ENCODE measurements around the gene MPHOSPH9.
"Not testable (repeated sequence)": the region's sequence is repeated elsewhere in the genome, so short reads cannot be mapped to it uniquely, and the experiment has no call there.

Gene MPHOSPH9

DNA sequence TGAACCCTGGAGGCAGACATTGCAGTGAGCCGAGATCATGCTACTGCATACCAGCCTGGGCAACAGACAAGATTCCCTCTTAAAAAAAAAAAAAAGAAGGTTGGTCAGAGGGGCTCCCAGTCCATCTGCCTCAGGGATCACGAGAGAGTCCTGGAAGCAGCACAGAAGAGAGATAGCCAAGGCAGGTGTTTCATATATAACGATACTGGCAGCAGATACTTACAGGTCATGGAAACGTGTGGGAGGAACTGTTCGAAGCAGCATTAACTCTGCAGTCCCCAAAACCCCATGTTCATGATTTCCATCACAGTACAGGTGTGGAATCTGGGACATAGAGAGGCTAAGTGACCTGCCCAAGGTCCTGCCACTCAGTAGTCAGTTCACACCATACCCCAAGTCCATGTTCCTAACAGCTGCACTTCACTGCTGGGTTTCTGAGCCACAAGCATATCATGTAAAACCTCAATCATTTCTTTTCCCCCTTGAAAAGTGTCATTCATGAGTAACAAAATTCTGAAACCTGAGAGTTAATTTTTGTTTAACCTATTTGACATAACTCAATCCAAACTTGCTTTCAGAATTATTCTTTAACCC lies 22.0 kb upstream of the MPHOSPH9 start:
- peaks cover 77% of the 10 kb centered on the region for H3K36me3 ChIP-seq (ENCODE audit: insufficient read depth, low read depth, low read length)
- H3K4me3 ChIP-seq (ENCODE audit: low read length): no peak overlapping the region
- no peaks in the 10 kb centered on the region for H3K9me3 ChIP-seq (ENCODE audit: insufficient read depth, low read depth, low read length)
- H3K27ac ChIP-seq (ENCODE audit: low read length): no peak overlapping the region
- H3K9ac ChIP-seq (ENCODE audit: low read depth, low read length): no peak overlapping the region
- no peaks in the 10 kb centered on the region for H3K27me3 ChIP-seq (ENCODE audit: insufficient read depth, low read length)
- no peaks in the 10 kb centered on the region; the same call in 1 of the 2 replicates for H3K4me1 ChIP-seq (ENCODE audit: insufficient read depth, low read length)

GRCh38 chr12:123253641-123254459 lies 20.9 kb upstream of the MPHOSPH9 start:
- no peak overlapping the region for H3K27ac ChIP-seq (ENCODE audit: low read length)

DNA sequence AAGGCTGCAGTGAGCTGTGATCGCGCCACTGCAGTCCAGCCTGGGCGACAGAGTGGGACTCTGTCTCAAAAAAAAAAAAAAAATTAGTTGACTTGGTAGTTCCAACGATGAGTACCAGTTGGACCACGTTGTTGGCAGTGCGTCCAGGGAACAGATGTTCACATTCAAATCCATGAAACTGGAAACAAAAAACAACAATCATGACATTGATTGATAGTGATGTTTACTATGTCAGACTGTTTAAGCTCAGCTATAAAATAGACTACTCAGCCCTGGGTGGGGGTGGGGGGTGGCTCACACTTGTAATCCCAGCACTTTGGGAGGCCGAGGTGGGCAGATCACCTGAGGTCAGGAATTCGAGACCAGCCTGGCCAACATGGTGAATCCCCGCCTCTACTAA lies 19.4 kb upstream of the MPHOSPH9 start:
- H3K27ac ChIP-seq (ENCODE audit: low read length): not testable (repeated sequence)
- peaks cover 51% of the 10 kb centered on the region for H3K36me3 ChIP-seq (ENCODE audit: insufficient read depth, low read depth, low read length)

More at GRCh38 chr12:123253641-123254459, 20.9 kb upstream of the MPHOSPH9 start:
- Histone ChIP-seq H3K4me3 (ENCODE audit: low read length) (no peak overlapping the region), H3K36me3 (ENCODE audit: insufficient read depth, low read depth, low read length) (peaks cover 66% of the 10 kb centered on the region), H3K4me1 (ENCODE audit: insufficient read depth, low read length) (no peaks in the 10 kb centered on the region; the same call in 1 of the 2 replicates), H3K9ac (ENCODE audit: low read depth, low read length) (no peak overlapping the region), H3K27me3 (ENCODE audit: insufficient read depth, low read length) (no peaks in the 10 kb centered on the region), H3K9me3 (ENCODE audit: insufficient read depth, low read depth, low read length) (no peaks in the 10 kb centered on the region)

DNA sequence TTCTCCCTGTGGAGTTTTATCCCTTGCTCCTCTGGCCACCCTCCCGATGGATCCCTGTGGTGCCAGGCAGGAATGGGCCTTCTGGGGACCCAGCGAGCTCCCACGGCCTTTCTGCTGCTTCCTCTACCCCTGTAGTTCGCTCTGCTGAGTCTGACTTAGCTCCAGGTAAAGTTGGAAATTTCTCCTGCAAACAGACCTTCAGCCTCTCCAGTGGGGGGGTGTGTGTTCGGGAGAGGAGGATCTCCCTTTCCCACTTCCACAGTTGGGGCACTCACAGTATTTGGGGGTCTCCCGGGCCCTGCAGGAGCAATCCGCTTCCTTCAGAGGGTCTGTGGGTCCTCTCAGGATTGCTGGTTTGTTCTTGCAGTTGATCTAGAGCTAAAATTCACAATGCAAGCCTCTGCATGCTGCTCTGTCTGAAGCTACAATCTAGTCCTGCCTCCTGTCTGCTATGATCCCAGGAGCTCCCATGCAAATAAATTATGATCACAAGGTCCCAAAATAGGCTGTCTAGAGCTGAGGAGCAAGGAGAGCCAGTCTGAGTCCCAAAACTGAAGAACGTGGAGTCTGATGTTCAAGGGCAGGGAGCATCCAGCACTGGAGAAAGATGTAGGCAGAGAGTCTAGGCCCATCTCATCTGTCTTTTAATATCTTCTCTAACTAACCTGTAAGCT lies 18.6 kb upstream of the MPHOSPH9 start:
- H3K27me3 ChIP-seq (ENCODE audit: insufficient read depth, low read length): no peaks in the 10 kb centered on the region
- no peak overlapping the region for H3K27ac ChIP-seq (ENCODE audit: low read length)
- H3K4me1 ChIP-seq (ENCODE audit: insufficient read depth, low read length): no peaks in the 10 kb centered on the region; the same call in 1 of the 2 replicates
- no peak overlapping the region for H3K4me3 ChIP-seq (ENCODE audit: low read length)
- peaks cover 43% of the 10 kb centered on the region for H3K36me3 ChIP-seq (ENCODE audit: insufficient read depth, low read depth, low read length)
- peak overlapping the region; percentile 12; the same call in 1 of the 2 replicates for H3K9ac ChIP-seq (ENCODE audit: low read depth, low read length)
- no peaks in the 10 kb centered on the region for H3K9me3 ChIP-seq (ENCODE audit: insufficient read depth, low read depth, low read length)

More for the DNA sequence above, 19.4 kb upstream of the MPHOSPH9 start:
- not testable (repeated sequence) for H3K9me3 ChIP-seq (ENCODE audit: insufficient read depth, low read depth, low read length); H3K4me1 ChIP-seq (ENCODE audit: insufficient read depth, low read length); H3K9ac ChIP-seq (ENCODE audit: low read depth, low read length); H3K4me3 ChIP-seq (ENCODE audit: low read length); H3K27me3 ChIP-seq (ENCODE audit: insufficient read depth, low read length)

- Histone ChIP-seq H3K9ac (ENCODE audit: low read depth, low read length) (peak overlapping the region; percentile 12; the same call in 1 of the 2 replicates), H3K27ac (ENCODE audit: low read length) (no peak overlapping the region), H3K36me3 (ENCODE audit: insufficient read depth, low read depth, low read length) (peaks cover 35% of the 10 kb centered on the region), H3K4me1 (ENCODE audit: insufficient read depth, low read length) (no peaks in the 10 kb centered on the region; the same call in 1 of the 2 replicates), H3K27me3 (ENCODE audit: insufficient read depth, low read length) (no peaks in the 10 kb centered on the region), H3K4me3 (ENCODE audit: low read length) (no peak overlapping the region), H3K9me3 (ENCODE audit: insufficient read depth, low read depth, low read length) (no peaks in the 10 kb centered on the region)
Observed at GRCh38 chr12:123250471-123251383, 17.8 kb upstream of the MPHOSPH9 start.

GRCh38 chr12:123248996-123249741 lies 16.2 kb upstream of the MPHOSPH9 start:
- H3K9me3 ChIP-seq (ENCODE audit: insufficient read depth, low read depth, low read length): not testable (repeated sequence)

GRCh38 chr12:123248129-123248528 lies 15.2 kb upstream of the MPHOSPH9 start:
- not testable (repeated sequence) for H3K9me3 ChIP-seq (ENCODE audit: insufficient read depth, low read depth, low read length); H3K27me3 ChIP-seq (ENCODE audit: insufficient read depth, low read length)
- peaks cover 13% of the 10 kb centered on the region; the same call in 1 of the 2 replicates for H3K36me3 ChIP-seq (ENCODE audit: insufficient read depth, low read depth, low read length)

More at GRCh38 chr12:123248996-123249741, 16.2 kb upstream of the MPHOSPH9 start:
- not testable (repeated sequence) for H3K27ac ChIP-seq (ENCODE audit: low read length); H3K27me3 ChIP-seq (ENCODE audit: insufficient read depth, low read length); H3K9ac ChIP-seq (ENCODE audit: low read depth, low read length); H3K4me3 ChIP-seq (ENCODE audit: low read length); H3K4me1 ChIP-seq (ENCODE audit: insufficient read depth, low read length)
- H3K36me3 ChIP-seq (ENCODE audit: insufficient read depth, low read depth, low read length): peaks cover 23% of the 10 kb centered on the region

GRCh38 chr12:123245678-123246077 lies 12.7 kb upstream of the MPHOSPH9 start:
- Histone ChIP-seq H3K9ac (ENCODE audit: low read depth, low read length) (no peak overlapping the region), H3K4me3 (ENCODE audit: low read length) (no peak overlapping the region), H3K9me3 (ENCODE audit: insufficient read depth, low read depth, low read length) (no peaks in the 10 kb centered on the region), H3K27ac (ENCODE audit: low read length) (no peak overlapping the region), H3K27me3 (ENCODE audit: insufficient read depth, low read length) (no peaks in the 10 kb centered on the region), H3K36me3 (ENCODE audit: insufficient read depth, low read depth, low read length) (0 out of 2 replicates have a peak, but pooled peaks cover 9% of the 10 kb centered on the region), H3K4me1 (ENCODE audit: insufficient read depth, low read length) (no peaks in the 10 kb centered on the region)

More at GRCh38 chr12:123248129-123248528, 15.2 kb upstream of the MPHOSPH9 start:
- H3K9ac ChIP-seq (ENCODE audit: low read depth, low read length); H3K4me1 ChIP-seq (ENCODE audit: insufficient read depth, low read length); H3K4me3 ChIP-seq (ENCODE audit: low read length); H3K27ac ChIP-seq (ENCODE audit: low read length): not testable (repeated sequence)

GRCh38 chr12:123243671-123244262 lies 10.8 kb upstream of the MPHOSPH9 start:
- H3K27ac ChIP-seq (ENCODE audit: low read length): no peak overlapping the region

DNA sequence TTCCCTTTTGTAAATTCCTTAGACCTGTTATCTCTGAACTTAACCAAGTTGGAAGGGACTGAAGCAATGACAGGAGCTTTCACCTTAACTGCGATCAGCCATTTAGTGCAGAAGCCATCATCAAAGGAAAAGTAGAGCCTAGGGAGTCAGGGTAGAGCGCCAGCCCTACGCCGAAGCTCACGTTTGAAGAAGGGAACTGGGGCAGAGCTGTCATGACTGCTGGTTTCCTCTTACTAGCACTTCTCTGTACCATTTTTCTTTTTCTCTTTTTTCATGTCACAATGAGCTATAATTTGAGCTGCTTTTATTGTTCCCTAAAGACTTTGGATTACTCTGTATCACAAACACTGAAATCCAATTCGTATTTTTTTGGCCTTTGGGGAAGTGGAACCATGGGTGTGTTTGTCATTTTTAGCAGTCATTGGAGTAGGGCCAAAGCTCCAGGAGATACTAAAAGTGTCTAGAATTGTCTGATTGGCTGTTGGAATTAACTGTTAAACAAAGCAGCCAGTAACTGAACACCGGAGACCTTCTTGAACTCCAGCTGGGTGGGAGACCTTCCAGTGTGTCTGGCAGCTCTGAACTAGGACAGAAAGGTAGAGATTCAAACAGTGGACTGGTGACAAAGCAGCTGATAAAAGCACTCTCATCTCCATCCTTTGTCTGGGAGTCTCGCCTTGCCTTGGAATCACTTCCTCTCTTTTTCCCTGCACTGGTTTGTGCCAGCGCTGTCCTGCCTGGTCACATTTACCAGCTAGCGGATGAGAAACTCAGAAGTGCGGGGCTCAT lies 9.4 kb upstream of the MPHOSPH9 start:
- H3K9ac ChIP-seq (ENCODE audit: low read depth, low read length): no peak overlapping the region
- no peak overlapping the region for H3K4me3 ChIP-seq (ENCODE audit: low read length)
- no peaks in the 10 kb centered on the region for H3K27me3 ChIP-seq (ENCODE audit: insufficient read depth, low read length)
- H3K27ac ChIP-seq (ENCODE audit: low read length): no peak overlapping the region
- H3K9me3 ChIP-seq (ENCODE audit: insufficient read depth, low read depth, low read length): no peaks in the 10 kb centered on the region
- H3K36me3 ChIP-seq (ENCODE audit: insufficient read depth, low read depth, low read length): 0 out of 2 replicates have a peak, but pooled peaks cover 13% of the 10 kb centered on the region
- H3K4me1 ChIP-seq (ENCODE audit: insufficient read depth, low read length): no peaks in the 10 kb centered on the region

More at GRCh38 chr12:123243671-123244262, 10.8 kb upstream of the MPHOSPH9 start:
- H3K4me1 ChIP-seq (ENCODE audit: insufficient read depth, low read length): no peaks in the 10 kb centered on the region
- no peaks in the 10 kb centered on the region for H3K27me3 ChIP-seq (ENCODE audit: insufficient read depth, low read length)
- H3K9me3 ChIP-seq (ENCODE audit: insufficient read depth, low read depth, low read length): no peaks in the 10 kb centered on the region
- no peak overlapping the region for H3K4me3 ChIP-seq (ENCODE audit: low read length)
- no peak overlapping the region for H3K9ac ChIP-seq (ENCODE audit: low read depth, low read length)
- H3K36me3 ChIP-seq (ENCODE audit: insufficient read depth, low read depth, low read length): 0 out of 2 replicates have a peak, but pooled peaks cover 13% of the 10 kb centered on the region

Measured in iPS-20b (cell line).